ENCODE data around the gene FBXW7.
"Not testable (repeated sequence)": the region's sequence is repeated elsewhere in the genome, so short reads cannot be mapped to it uniquely, and the experiment has no call there.

Gene FBXW7

GRCh38 chr4:152535903-152536544 is at the start of gene FBXW7:
FBXW7 (minus strand) TSS chr4:152536092; CDS start chr4:152411803, 124,289 bp downstream.
- peak; percentile 99 for DNase-seq (ENCODE audit: low read depth)

GRCh38 chr4:152585023-152585441 is 49.1 kb upstream of the FBXW7 start:
- DNase-seq (ENCODE audit: low read depth): no peak

GRCh38 chr4:152581536-152582160 is 45.8 kb upstream of the FBXW7 start:
- no peak for DNase-seq (ENCODE audit: low read depth)

GRCh38 chr4:152579916-152580315 is 44.0 kb upstream of the FBXW7 start:
- DNase-seq (ENCODE audit: low read depth): no peak

- DNase-seq (ENCODE audit: low read depth): no peak
Observed at GRCh38 chr4:152579107-152579764, 43.3 kb upstream of the FBXW7 start.

- no peak for DNase-seq (ENCODE audit: low read depth)
Observed at GRCh38 chr4:152578670-152579069, 42.8 kb upstream of the FBXW7 start.

- DNase-seq (ENCODE audit: low read depth): no peak
Observed at GRCh38 chr4:152577708-152578396, 42.0 kb upstream of the FBXW7 start.

GRCh38 chr4:152575533-152575932 is 39.6 kb upstream of the FBXW7 start:
- no peak for DNase-seq (ENCODE audit: low read depth)

GRCh38 chr4:152573861-152574260 is 38.0 kb upstream of the FBXW7 start:
- DNase-seq (ENCODE audit: low read depth): no peak

GRCh38 chr4:152572417-152573086 is 36.7 kb upstream of the FBXW7 start:
- DNase-seq (ENCODE audit: low read depth): no peak

- no peak for DNase-seq (ENCODE audit: low read depth)
Observed at GRCh38 chr4:152571770-152572169, 35.9 kb upstream of the FBXW7 start.

GRCh38 chr4:152571296-152571695 is 35.4 kb upstream of the FBXW7 start:
- no peak for DNase-seq (ENCODE audit: low read depth)

GRCh38 chr4:152565333-152565732 is 29.4 kb upstream of the FBXW7 start:
- DNase-seq (ENCODE audit: low read depth): no peak

GRCh38 chr4:152564336-152564735 is 28.4 kb upstream of the FBXW7 start:
- DNase-seq (ENCODE audit: low read depth): no peak

GRCh38 chr4:152563209-152563608 is 27.3 kb upstream of the FBXW7 start:
- no peak for DNase-seq (ENCODE audit: low read depth)

GRCh38 chr4:152559641-152560040 is 23.7 kb upstream of the FBXW7 start:
- DNase-seq (ENCODE audit: low read depth): no peak

- no peak for DNase-seq (ENCODE audit: low read depth)
Observed at GRCh38 chr4:152558396-152558795, 22.5 kb upstream of the FBXW7 start.

- DNase-seq (ENCODE audit: low read depth): no peak
Observed at GRCh38 chr4:152556834-152557233, 20.9 kb upstream of the FBXW7 start.

GRCh38 chr4:152556283-152556682 is 20.4 kb upstream of the FBXW7 start:
- no peak for DNase-seq (ENCODE audit: low read depth)

- no peak for DNase-seq (ENCODE audit: low read depth)
Observed at GRCh38 chr4:152554742-152555141, 18.9 kb upstream of the FBXW7 start.

GRCh38 chr4:152550687-152551086 is 14.8 kb upstream of the FBXW7 start:
- DNase-seq (ENCODE audit: low read depth): not testable (repeated sequence)

- no peak for DNase-seq (ENCODE audit: low read depth)
Observed at GRCh38 chr4:152545088-152545487, 9.2 kb upstream of the FBXW7 start.

Data from fibroblast of gingiva (primary cell).